ENCODE data around the gene CCNL2.

GRCh38 chr1:1399872-1400575 lies 889 bp upstream of the CCNL2 start:
- TF ChIP-seq, protein P1, sequence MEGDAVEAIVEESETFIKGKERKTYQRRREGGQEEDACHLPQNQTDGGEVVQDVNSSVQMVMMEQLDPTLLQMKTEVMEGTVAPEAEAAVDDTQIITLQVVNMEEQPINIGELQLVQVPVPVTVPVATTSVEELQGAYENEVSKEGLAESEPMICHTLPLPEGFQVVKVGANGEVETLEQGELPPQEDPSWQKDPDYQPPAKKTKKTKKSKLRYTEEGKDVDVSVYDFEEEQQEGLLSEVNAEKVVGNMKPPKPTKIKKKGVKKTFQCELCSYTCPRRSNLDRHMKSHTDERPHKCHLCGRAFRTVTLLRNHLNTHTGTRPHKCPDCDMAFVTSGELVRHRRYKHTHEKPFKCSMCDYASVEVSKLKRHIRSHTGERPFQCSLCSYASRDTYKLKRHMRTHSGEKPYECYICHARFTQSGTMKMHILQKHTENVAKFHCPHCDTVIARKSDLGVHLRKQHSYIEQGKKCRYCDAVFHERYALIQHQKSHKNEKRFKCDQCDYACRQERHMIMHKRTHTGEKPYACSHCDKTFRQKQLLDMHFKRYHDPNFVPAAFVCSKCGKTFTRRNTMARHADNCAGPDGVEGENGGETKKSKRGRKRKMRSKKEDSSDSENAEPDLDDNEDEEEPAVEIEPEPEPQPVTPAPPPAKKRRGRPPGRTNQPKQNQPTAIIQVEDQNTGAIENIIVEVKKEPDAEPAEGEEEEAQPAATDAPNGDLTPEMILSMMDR (conservative IDR thresholded peaks at IDR 0.05; ENCODE audit: low read depth, low read length) = no peak
- no peak for TF ChIP-seq EZH2 (IDR thresholded peaks at IDR 0.05; ENCODE audit: borderline replicate concordance, low read depth, low read length, poor library complexity, severe bottlenecking)
